HepG2 (cell line): ENCODE results near the gene CMTM2. TPM values are rescaled to one million over a fixed set of nuclear protein-coding genes. Genes with fewer than 3 reads are reported as not detected.

Source experiments
- ARID4A ChIP-seq: sonication (generic); formaldehyde crosslinking; IDR thresholded peaks from 2 replicates; pipeline ENCODE4 v1.5.0; 2020; ENCODE audit warnings: mild to moderate bottlenecking, missing genetic modification reagents, borderline replicate concordance
- BCL6 ChIP-seq: IDR thresholded peaks from 2 replicates; pipeline ENCODE4 v1.6.1; 2016; ENCODE audit warnings: missing genetic modification reagents, missing compliant biosample characterization
- DMAP1 ChIP-seq: IDR thresholded peaks from 2 replicates; pipeline ENCODE4 v1.6.1; 2016
- ELK4 ChIP-seq: sonication (generic); formaldehyde crosslinking; IDR thresholded peaks from 2 replicates; pipeline ENCODE4 v1.9.0; 2021; ENCODE audit warnings: missing genetic modification reagents, borderline replicate concordance
- HHEX ChIP-seq: IDR thresholded peaks from 2 replicates; pipeline ENCODE4 v1.6.1; 2016; ENCODE audit warnings: control low read depth
- HOXA3 ChIP-seq: sonication (generic); formaldehyde crosslinking; IDR thresholded peaks from 2 replicates; pipeline ENCODE4 v1.5.0; 2020; ENCODE audit warnings: missing genetic modification reagents
- MXI1 ChIP-seq: IDR thresholded peaks from 3 replicates; pipeline ENCODE4 v1.6.1; 2012; ENCODE audit warnings: low read depth, low read length, inconsistent platforms, borderline replicate concordance
- PTBP1 ChIP-seq: fragments of 200-400 bp; formaldehyde crosslinking; IDR thresholded peaks from 2 replicates; pipeline ENCODE4 v1.6.1; 2018; ENCODE audit warnings: low read length, low read depth; ENCODE audit not compliant: poor library complexity, severe bottlenecking
- RARG ChIP-seq: sonication (generic); formaldehyde crosslinking; IDR thresholded peaks from 2 replicates; pipeline ENCODE4 v1.4.0; 2020; ENCODE audit warnings: low read depth, mild to moderate bottlenecking, missing genetic modification reagents
- SKI ChIP-seq: fragments of 450-650 bp; IDR thresholded peaks from one replicate; pipeline ENCODE4 v1.6.1; 2018; ENCODE audit warnings: mild to moderate bottlenecking; ENCODE audit not compliant: partially characterized antibody
- SOX5 ChIP-seq: IDR thresholded peaks from 2 replicates; pipeline ENCODE4 v1.6.1; 2016; ENCODE audit warnings: borderline replicate concordance
- SSRP1 ChIP-seq: IDR thresholded peaks from 2 replicates; pipeline ENCODE4 v1.6.1; 2016; ENCODE audit warnings: control low read depth
- U2AF1 ChIP-seq: fragments of 200-400 bp; formaldehyde crosslinking; optimal IDR thresholded peaks from 2 replicates; pipeline ENCODE3; 2017; ENCODE audit warnings: mild to moderate bottlenecking, low read depth, low read length
- ZBTB26 ChIP-seq: IDR thresholded peaks from 2 replicates; pipeline ENCODE4 v1.6.1; 2016; ENCODE audit warnings: missing compliant biosample characterization, missing genetic modification reagents, borderline replicate concordance
- ZBTB49 ChIP-seq: sonication (generic); formaldehyde crosslinking; IDR thresholded peaks from 2 replicates; pipeline ENCODE4 v1.4.0; 2020; ENCODE audit warnings: missing genetic modification reagents, borderline replicate concordance
- ZFP36L2 ChIP-seq: sonication (generic); formaldehyde crosslinking; IDR thresholded peaks from 2 replicates; pipeline ENCODE4 v1.4.0; 2020; ENCODE audit warnings: missing genetic modification reagents
- ZFP41 ChIP-seq: sonication (generic); formaldehyde crosslinking; IDR thresholded peaks from 2 replicates; pipeline ENCODE4 v1.4.0; 2020; ENCODE audit warnings: mild to moderate bottlenecking, missing genetic modification reagents, borderline replicate concordance
- ZMYM3 ChIP-seq: sonication (generic); formaldehyde crosslinking; IDR thresholded peaks from 2 replicates; pipeline ENCODE4 v1.5.1; 2020; ENCODE audit warnings: mild to moderate bottlenecking, missing genetic modification reagents
- ZNF382 ChIP-seq: sonication (generic); formaldehyde crosslinking; IDR thresholded peaks from 2 replicates; pipeline ENCODE4 v1.5.0; 2020; ENCODE audit warnings: missing genetic modification reagents, mild to moderate bottlenecking, borderline replicate concordance
- ZNF383 ChIP-seq: sonication (generic); formaldehyde crosslinking; IDR thresholded peaks from 2 replicates; pipeline ENCODE4 v1.4.0; 2020; ENCODE audit warnings: missing genetic modification reagents, mild to moderate bottlenecking, borderline replicate concordance
- ZNF652 ChIP-seq: IDR thresholded peaks from 2 replicates; pipeline ENCODE4 v1.6.1; 2016; ENCODE audit warnings: low read depth, borderline replicate concordance
- ZNF841 ChIP-seq: sonication (generic); formaldehyde crosslinking; IDR thresholded peaks from 2 replicates; pipeline ENCODE4 v1.8.1; 2023; ENCODE audit warnings: missing genetic modification reagents, borderline replicate concordance
- polyA plus RNA-seq, 8 experiments: library from polyadenylated mRNA; depleted of rRNA in 3 of 8; stranded (reverse) in 7 of 8; unstranded in 1 of 8; fragments of >200 nt; fragmentation: Illumina TruSeq in 4 of 8; extraction: Trizol in 4 of 8; gene quantifications; 2 replicates each; pipeline versions ENCODE4 v1.2.1 to v1.2.3, GENCODE V29; 2011 to 2016; ENCODE audit warnings: low read depth in 4 of 8, missing spikeins in 1 of 8, mixed read lengths in 1 of 8; ENCODE audit not compliant: insufficient read depth in 1 of 8
- total RNA-seq, 5 experiments: library from RNA; depleted of rRNA; stranded (reverse); fragments of >200 nt; fragmentation: Illumina TruSeq; extraction: Trizol; gene quantifications; 2 replicates each; pipeline ENCODE4 v1.2.3, GENCODE V29; 2016; ENCODE audit warnings: low read depth in 1 of 5

CMTM2 gene
- total and polyA plus RNA-seq, 2 of the 13 experiments (the other 11 are each of a cell fraction or from before 2014, with no cell fraction given), result not detected

GRCh38 chr16:66604376-66605176 is 25.3 kb downstream of the CMTM2 start, which contains the start of gene CMTM3 (continued):
- TF ChIP-seq ELK4 (CRISPR knock-in tag) (no peak), ZNF841 (no peak), ZBTB26 (CRISPR knock-in tag) (no peak; the same call in 1 of the 2 replicates), BCL6 (CRISPR knock-in tag) (peak; percentile 36; the same call in 1 of the 2 replicates), HHEX (CRISPR knock-in tag) (no peak), SSRP1 (no peak), DMAP1 (CRISPR knock-in tag) (peak; percentile 7; the same call in 1 of the 2 replicates), ZBTB49 (CRISPR knock-in tag) (no peak), SOX5 (no peak), ZMYM3 (CRISPR knock-in tag) (no peak), ZFP36L2 (CRISPR knock-in tag) (no peak), PTBP1 (no peak), ZNF383 (no peak), ARID4A (CRISPR knock-in tag) (no peak; the same call in 1 of the 2 replicates), ZNF652 (no peak), RARG (CRISPR knock-in tag) (no peak), HOXA3 (no peak; the same call in none of the 2 replicates), ZFP41 (CRISPR knock-in tag) (no peak), SKI (no peak), MXI1 (no peak), U2AF1 (no peak), ZNF382 (no peak)
